Measurements from ENCODE around the gene HNRNPA1. TPM values are rescaled to one million over a fixed set of nuclear protein-coding genes. Genes with fewer than 3 reads are reported as not detected.

The HNRNPA1 gene
- total and polyA plus RNA-seq, 9 of the 15 experiments (the other 6 are each of a cell fraction or from before 2014, with no cell fraction given), result 1,166 to 2,703 (median 1,815) TPM

DNA sequence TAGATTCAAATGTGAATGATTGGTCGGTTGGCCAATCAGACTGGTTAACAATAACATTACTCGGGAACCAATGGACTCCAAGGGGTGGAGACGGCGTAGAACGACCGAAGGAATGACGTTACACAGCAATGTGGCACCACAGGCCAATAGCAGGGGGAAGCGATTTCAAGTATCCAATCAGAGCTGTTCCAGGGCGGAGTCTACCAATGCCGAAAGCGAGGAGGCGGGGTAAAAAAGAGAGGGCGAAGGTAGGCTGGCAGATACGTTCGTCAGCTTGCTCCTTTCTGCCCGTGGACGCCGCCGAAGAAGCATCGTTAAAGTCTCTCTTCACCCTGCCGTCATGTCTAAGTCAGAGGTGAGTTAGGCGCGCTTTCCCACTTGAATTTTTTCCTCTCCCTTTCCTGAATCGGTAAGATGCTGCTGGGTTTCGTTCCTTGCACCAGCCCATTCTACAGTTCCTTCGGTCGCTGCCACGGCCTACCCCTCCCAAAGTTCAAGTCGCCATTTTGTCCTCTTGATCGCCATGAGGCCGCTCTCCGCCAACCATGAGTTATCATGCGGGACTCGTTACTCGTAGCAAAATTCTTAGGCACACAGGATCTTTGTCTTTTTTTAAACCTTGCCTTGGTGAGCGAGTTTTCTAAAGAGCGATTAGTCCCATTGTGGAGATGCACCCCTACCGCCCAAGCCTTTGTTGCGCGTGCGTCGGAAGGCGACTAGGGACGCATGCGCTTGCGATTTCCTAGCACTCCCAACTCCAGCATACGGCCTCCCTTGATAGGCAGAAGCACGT is at the start of gene HNRNPA1 (continued):
- TF ChIP-seq HIVEP1 (CRISPR knock-in tag; IDR thresholded peaks at IDR 0.05), result no peak
- peak; percentile 98 for TF ChIP-seq MBD2 (IDR thresholded peaks at IDR 0.05; ENCODE audit: borderline replicate concordance, low read depth)
- TF ChIP-seq ZNF408 (CRISPR knock-in tag; IDR thresholded peaks at IDR 0.05; ENCODE audit: low read depth), result no peak
- TF ChIP-seq HEY1 (CRISPR knock-in tag; IDR thresholded peaks at IDR 0.05; ENCODE audit: borderline replicate concordance), result peak; percentile 25; the same call in 1 of the 2 replicates
- TF ChIP-seq MED1 (CRISPR knock-in tag; IDR thresholded peaks at IDR 0.05; ENCODE audit: borderline replicate concordance), result no peak
- TF ChIP-seq ZNF354B (CRISPR knock-in tag; IDR thresholded peaks at IDR 0.05), result no peak
- no peak; the same call in 1 of the 2 replicates for TF ChIP-seq ZNF584 (CRISPR knock-in tag; IDR thresholded peaks at IDR 0.05; ENCODE audit: low read depth)
- TF ChIP-seq ILF3 (IDR thresholded peaks at IDR 0.05; ENCODE audit: borderline replicate concordance), result no peak
- TF ChIP-seq ZNF239 (CRISPR knock-in tag; IDR thresholded peaks at IDR 0.05), result peak; percentile 10; the same call in 1 of the 2 replicates
- no peak for TF ChIP-seq TSC22D4 (tag; IDR thresholded peaks at IDR 0.05)
- TF ChIP-seq OTX1 (CRISPR knock-in tag; IDR thresholded peaks at IDR 0.05), result no peak; the same call in 1 of the 2 replicates
- TF ChIP-seq ZNF134 (CRISPR knock-in tag; conservative IDR thresholded peaks at IDR 0.05), result 0 out of 2 replicates have a peak, but pooled peaks have one; percentile 1
- no peak for TF ChIP-seq BHLHE40 (IDR thresholded peaks at IDR 0.05; ENCODE audit: low read length)
- TF ChIP-seq, protein P1, sequence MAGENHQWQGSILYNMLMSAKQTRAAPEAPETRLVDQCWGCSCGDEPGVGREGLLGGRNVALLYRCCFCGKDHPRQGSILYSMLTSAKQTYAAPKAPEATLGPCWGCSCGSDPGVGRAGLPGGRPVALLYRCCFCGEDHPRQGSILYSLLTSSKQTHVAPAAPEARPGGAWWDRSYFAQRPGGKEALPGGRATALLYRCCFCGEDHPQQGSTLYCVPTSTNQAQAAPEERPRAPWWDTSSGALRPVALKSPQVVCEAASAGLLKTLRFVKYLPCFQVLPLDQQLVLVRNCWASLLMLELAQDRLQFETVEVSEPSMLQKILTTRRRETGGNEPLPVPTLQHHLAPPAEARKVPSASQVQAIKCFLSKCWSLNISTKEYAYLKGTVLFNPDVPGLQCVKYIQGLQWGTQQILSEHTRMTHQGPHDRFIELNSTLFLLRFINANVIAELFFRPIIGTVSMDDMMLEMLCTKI (IDR thresholded peaks at IDR 0.05; ENCODE audit: partially characterized antibody), result no peak
- peak; percentile 17; the same call in 1 of the 2 replicates for TF ChIP-seq JUN (IDR thresholded peaks at IDR 0.05; ENCODE audit: borderline replicate concordance, low read depth, low read length)
- no peak for TF ChIP-seq JUN (CRISPR knock-in tag; IDR thresholded peaks at IDR 0.05; ENCODE audit: borderline replicate concordance)
- no peak for TF ChIP-seq XRCC5 (IDR thresholded peaks at IDR 0.05; ENCODE audit: low read depth, low read length)
- TF ChIP-seq GABPB2 (CRISPR knock-in tag; conservative IDR thresholded peaks at IDR 0.05), result no peak
- TF ChIP-seq, protein P2, sequence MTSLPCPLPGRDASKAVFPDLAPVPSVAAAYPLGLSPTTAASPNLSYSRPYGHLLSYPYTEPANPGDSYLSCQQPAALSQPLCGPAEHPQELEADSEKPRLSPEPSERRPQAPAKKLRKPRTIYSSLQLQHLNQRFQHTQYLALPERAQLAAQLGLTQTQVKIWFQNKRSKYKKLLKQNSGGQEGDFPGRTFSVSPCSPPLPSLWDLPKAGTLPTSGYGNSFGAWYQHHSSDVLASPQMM (CRISPR knock-in tag; IDR thresholded peaks at IDR 0.05), result 0 out of 2 replicates have a peak, but pooled peaks have one; percentile 58
- TF ChIP-seq, protein P3, sequence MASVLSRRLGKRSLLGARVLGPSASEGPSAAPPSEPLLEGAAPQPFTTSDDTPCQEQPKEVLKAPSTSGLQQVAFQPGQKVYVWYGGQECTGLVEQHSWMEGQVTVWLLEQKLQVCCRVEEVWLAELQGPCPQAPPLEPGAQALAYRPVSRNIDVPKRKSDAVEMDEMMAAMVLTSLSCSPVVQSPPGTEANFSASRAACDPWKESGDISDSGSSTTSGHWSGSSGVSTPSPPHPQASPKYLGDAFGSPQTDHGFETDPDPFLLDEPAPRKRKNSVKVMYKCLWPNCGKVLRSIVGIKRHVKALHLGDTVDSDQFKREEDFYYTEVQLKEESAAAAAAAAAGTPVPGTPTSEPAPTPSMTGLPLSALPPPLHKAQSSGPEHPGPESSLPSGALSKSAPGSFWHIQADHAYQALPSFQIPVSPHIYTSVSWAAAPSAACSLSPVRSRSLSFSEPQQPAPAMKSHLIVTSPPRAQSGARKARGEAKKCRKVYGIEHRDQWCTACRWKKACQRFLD (CRISPR knock-in tag; IDR thresholded peaks at IDR 0.05), result no peak; the same call in 1 of the 2 replicates
- TF ChIP-seq ZNF165 (CRISPR knock-in tag; IDR thresholded peaks at IDR 0.05; ENCODE audit: borderline replicate concordance), result no peak
- 0 out of 2 replicates have a peak, but pooled peaks have one; percentile 62 for TF ChIP-seq PYGO2 (tag; IDR thresholded peaks at IDR 0.05)
- TF ChIP-seq, protein P4, sequence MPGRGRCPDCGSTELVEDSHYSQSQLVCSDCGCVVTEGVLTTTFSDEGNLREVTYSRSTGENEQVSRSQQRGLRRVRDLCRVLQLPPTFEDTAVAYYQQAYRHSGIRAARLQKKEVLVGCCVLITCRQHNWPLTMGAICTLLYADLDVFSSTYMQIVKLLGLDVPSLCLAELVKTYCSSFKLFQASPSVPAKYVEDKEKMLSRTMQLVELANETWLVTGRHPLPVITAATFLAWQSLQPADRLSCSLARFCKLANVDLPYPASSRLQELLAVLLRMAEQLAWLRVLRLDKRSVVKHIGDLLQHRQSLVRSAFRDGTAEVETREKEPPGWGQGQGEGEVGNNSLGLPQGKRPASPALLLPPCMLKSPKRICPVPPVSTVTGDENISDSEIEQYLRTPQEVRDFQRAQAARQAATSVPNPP (IDR thresholded peaks at IDR 0.05; ENCODE audit: borderline replicate concordance, insufficient read depth, insufficient read length), result no peak
- no peak for TF ChIP-seq ZNF780A (CRISPR knock-in tag; IDR thresholded peaks at IDR 0.05)
- TF ChIP-seq BCOR (IDR thresholded peaks at IDR 0.05), result no peak
- no peak for TF ChIP-seq BRF1 (IDR thresholded peaks at IDR 0.05; ENCODE audit: borderline replicate concordance, extremely low read depth, insufficient read length)

Data from K562 (cell line).